ENCODE results near the gene KLF16.

KLF16 gene

DNA sequence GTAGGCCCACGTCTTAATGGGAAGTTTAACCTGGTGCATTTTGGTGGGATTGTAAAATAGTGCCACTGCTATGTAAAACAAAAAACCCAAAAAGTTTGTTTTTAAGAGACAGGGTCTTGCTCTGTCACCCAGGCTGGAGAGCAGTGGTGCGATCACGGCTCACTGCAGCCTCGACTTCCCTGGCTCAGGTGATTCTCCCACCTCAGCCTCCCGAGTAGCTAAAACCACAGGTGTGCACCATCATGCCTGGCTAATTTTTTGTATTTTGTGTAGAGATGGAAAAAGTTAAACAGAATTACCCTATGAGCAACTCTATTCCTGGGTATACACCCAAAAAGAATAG is 14.3 kb downstream of the KLF16 start:
- ChIA-PET POLR2A (interaction anchor here (1.3 to 1.4 kb wide), 2 partner anchors 27 to 48 kb away, joined by 3 to 5 read pairs; no protein-coding TSS in a partner anchor), CTCF (interaction anchor here (0.6 to 2.1 kb wide), 3 partner anchors 10 to 933 kb away, joined by 3 to 9 read pairs (median 3); no protein-coding TSS in a partner anchor)
- no peak for DNase-seq (ENCODE audit: extremely low spot score)
- no peak for TF ChIP-seq LEF1 (IDR thresholded peaks at IDR 0.05; ENCODE audit: borderline replicate concordance)
- TF ChIP-seq ELF4 (IDR thresholded peaks at IDR 0.05): no peak
- TF ChIP-seq ZNF384 (IDR thresholded peaks at IDR 0.05): no peak
- no peak for TF ChIP-seq FOXM1 (IDR thresholded peaks at IDR 0.05; ENCODE audit: borderline replicate concordance)
- TF ChIP-seq TARDBP (IDR thresholded peaks at IDR 0.05): no peak
- TF ChIP-seq HDGF (IDR thresholded peaks at IDR 0.05; ENCODE audit: borderline replicate concordance): no peak
- TF ChIP-seq NFRKB (IDR thresholded peaks at IDR 0.05): no peak
- TF ChIP-seq ARNT (IDR thresholded peaks at IDR 0.05): no peak
- TF ChIP-seq SP1 (IDR thresholded peaks at IDR 0.05): no peak
- TF ChIP-seq L3MBTL2 (conservative IDR thresholded peaks at IDR 0.05): no peak
- TF ChIP-seq PKNOX1 (IDR thresholded peaks at IDR 0.05): no peak
- no peak for TF ChIP-seq FOXA1 (IDR thresholded peaks at IDR 0.05)
- no peak for TF ChIP-seq SUZ12 (IDR thresholded peaks at IDR 0.05)
- no peak for TF ChIP-seq BHLHE40 (IDR thresholded peaks at IDR 0.05; ENCODE audit: borderline replicate concordance)
- TF ChIP-seq CTBP1 (IDR thresholded peaks at IDR 0.05; ENCODE audit: borderline replicate concordance): no peak
- TF ChIP-seq FOXK2 (IDR thresholded peaks at IDR 0.05): no peak

GRCh38 chr19:1848399-1849131 is 14.8 kb downstream of the KLF16 start, which contains the start of gene REXO1:
TSS of gene REXO1 (minus strand) at chr19:1848483. CDS start at chr19:1848358, 125 bp downstream.
- TF ChIP-seq FOXA1 (IDR thresholded peaks at IDR 0.05): no peak
- TF ChIP-seq PKNOX1 (IDR thresholded peaks at IDR 0.05): no peak
- TF ChIP-seq SP1 (IDR thresholded peaks at IDR 0.05): no peak
- TF ChIP-seq ELF4 (IDR thresholded peaks at IDR 0.05): peak; percentile 77
- TF ChIP-seq L3MBTL2 (conservative IDR thresholded peaks at IDR 0.05): no peak
- TF ChIP-seq ZNF384 (IDR thresholded peaks at IDR 0.05): no peak
- TF ChIP-seq NFRKB (IDR thresholded peaks at IDR 0.05): peak; percentile 82
- ChIA-PET POLR2A (interaction anchor here (1.3 to 1.4 kb wide), 2 partner anchors 28 to 49 kb away, joined by 3 to 5 read pairs; no protein-coding TSS in a partner anchor), CTCF (interaction anchor here (0.6 to 2.1 kb wide), 2 partner anchors 10 kb away, joined by 3 to 9 read pairs; no protein-coding TSS in a partner anchor)
- DNase-seq (ENCODE audit: extremely low spot score): peak; percentile 84

GRCh38 chr19:1847684-1848398 is 15.5 kb downstream of the KLF16 start:
- ChIA-PET POLR2A (no interaction called here), CTCF (no interaction called here)
- no peak for TF ChIP-seq SP1 (IDR thresholded peaks at IDR 0.05)
- no peak for TF ChIP-seq TARDBP (IDR thresholded peaks at IDR 0.05)
- TF ChIP-seq BHLHE40 (IDR thresholded peaks at IDR 0.05; ENCODE audit: borderline replicate concordance): no peak
- TF ChIP-seq FOXM1 (IDR thresholded peaks at IDR 0.05; ENCODE audit: borderline replicate concordance): no peak
- no peak for TF ChIP-seq ZNF384 (IDR thresholded peaks at IDR 0.05)
- no peak for TF ChIP-seq PKNOX1 (IDR thresholded peaks at IDR 0.05)
- no peak for TF ChIP-seq FOXK2 (IDR thresholded peaks at IDR 0.05)
- no peak for TF ChIP-seq CTBP1 (IDR thresholded peaks at IDR 0.05; ENCODE audit: borderline replicate concordance)
- no peak for TF ChIP-seq HDGF (IDR thresholded peaks at IDR 0.05; ENCODE audit: borderline replicate concordance)
- TF ChIP-seq NFRKB (IDR thresholded peaks at IDR 0.05): no peak
- no peak for TF ChIP-seq SUZ12 (IDR thresholded peaks at IDR 0.05)
- DNase-seq (ENCODE audit: extremely low spot score): peak; percentile 49

- DNase-seq (ENCODE audit: extremely low spot score): no peak
- CTCF ChIA-PET: no interaction called here
- TF ChIP-seq L3MBTL2 (conservative IDR thresholded peaks at IDR 0.05) (no peak), TARDBP (IDR thresholded peaks at IDR 0.05) (no peak), LEF1 (IDR thresholded peaks at IDR 0.05; ENCODE audit: borderline replicate concordance) (no peak), CTBP1 (IDR thresholded peaks at IDR 0.05; ENCODE audit: borderline replicate concordance) (no peak), ARNT (IDR thresholded peaks at IDR 0.05) (no peak), ELF4 (IDR thresholded peaks at IDR 0.05) (no peak), NFRKB (IDR thresholded peaks at IDR 0.05) (no peak), FOXA1 (IDR thresholded peaks at IDR 0.05) (no peak), FOXK2 (IDR thresholded peaks at IDR 0.05) (no peak), BHLHE40 (IDR thresholded peaks at IDR 0.05; ENCODE audit: borderline replicate concordance) (no peak), HDGF (IDR thresholded peaks at IDR 0.05; ENCODE audit: borderline replicate concordance) (no peak)
- POLR2A ChIA-PET: no interaction called here
Observed at GRCh38 chr19:1847348-1847683, 16.1 kb downstream of the KLF16 start.

DNA sequence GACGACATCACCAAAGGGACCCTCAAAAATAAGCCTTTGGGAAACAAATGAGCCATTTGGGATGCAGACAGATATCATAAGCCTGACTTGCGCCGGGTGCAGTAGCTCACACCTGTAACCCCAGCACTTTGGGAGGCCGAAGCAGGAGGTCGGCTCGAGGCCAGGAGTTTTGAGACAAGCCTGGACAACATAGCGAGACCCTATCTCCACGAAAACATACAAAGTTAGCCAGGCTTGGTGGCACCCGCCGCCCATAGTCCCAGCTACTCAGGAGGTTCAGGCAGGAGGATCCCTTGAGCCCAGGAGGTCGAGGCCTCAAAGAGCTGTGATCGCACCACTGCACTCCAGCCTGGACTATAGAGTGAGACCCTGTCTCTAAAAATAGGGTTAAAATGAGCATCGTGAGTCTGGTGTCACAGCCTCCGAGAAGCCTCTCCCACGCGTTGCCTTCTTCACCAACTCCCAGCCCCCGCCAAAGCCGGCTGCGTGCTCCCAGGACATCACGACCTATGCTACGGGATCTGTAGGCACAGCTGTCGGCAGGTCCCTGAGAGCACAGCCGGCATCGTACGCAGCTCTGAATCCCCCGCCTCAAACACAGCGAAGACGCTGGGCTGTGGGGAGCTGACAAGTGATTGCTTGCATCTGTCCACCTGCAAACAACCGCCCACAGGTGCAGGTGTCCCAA is 16.7 kb downstream of the KLF16 start:
- no peak for TF ChIP-seq FOXM1 (IDR thresholded peaks at IDR 0.05; ENCODE audit: borderline replicate concordance)
- no peak for TF ChIP-seq L3MBTL2 (conservative IDR thresholded peaks at IDR 0.05)
- no peak for TF ChIP-seq CTBP1 (IDR thresholded peaks at IDR 0.05; ENCODE audit: borderline replicate concordance)
- TF ChIP-seq FOXK2 (IDR thresholded peaks at IDR 0.05): no peak
- TF ChIP-seq TARDBP (IDR thresholded peaks at IDR 0.05): no peak
- no peak for TF ChIP-seq NFRKB (IDR thresholded peaks at IDR 0.05)
- TF ChIP-seq LEF1 (IDR thresholded peaks at IDR 0.05; ENCODE audit: borderline replicate concordance): no peak
- no peak for TF ChIP-seq SUZ12 (IDR thresholded peaks at IDR 0.05)
- no peak for TF ChIP-seq PKNOX1 (IDR thresholded peaks at IDR 0.05)
- TF ChIP-seq ARNT (IDR thresholded peaks at IDR 0.05): no peak
- no peak for TF ChIP-seq FOXA1 (IDR thresholded peaks at IDR 0.05)
- no peak for TF ChIP-seq ZNF384 (IDR thresholded peaks at IDR 0.05)
- TF ChIP-seq SP1 (IDR thresholded peaks at IDR 0.05): no peak
- no peak for TF ChIP-seq BHLHE40 (IDR thresholded peaks at IDR 0.05; ENCODE audit: borderline replicate concordance)
- TF ChIP-seq ELF4 (IDR thresholded peaks at IDR 0.05): no peak
- no peak for TF ChIP-seq HDGF (IDR thresholded peaks at IDR 0.05; ENCODE audit: borderline replicate concordance)
- POLR2A ChIA-PET: interaction anchor here (1.9 kb wide), 1 partner anchor 30 kb away, joined by 5 read pairs; no protein-coding TSS in a partner anchor
- DNase-seq (ENCODE audit: extremely low spot score): no peak
- CTCF ChIA-PET: no interaction called here
